SKM-1 treated with dmso at 0.1 percent for 144 hours (cell line): ENCODE results near the gene PSENEN.
A peak's percentile ranks its signal among the peaks of the same experiment; 100 is the strongest.

Source experiments
- DNase-seq: peaks from one replicate; lab custom pipeline; 2025; ENCODE audit not compliant: unreplicated experiment; lab: John Stamatoyannopoulos, UW

Gene PSENEN, protein sequence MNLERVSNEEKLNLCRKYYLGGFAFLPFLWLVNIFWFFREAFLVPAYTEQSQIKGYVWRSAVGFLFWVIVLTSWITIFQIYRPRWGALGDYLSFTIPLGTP

DNA sequence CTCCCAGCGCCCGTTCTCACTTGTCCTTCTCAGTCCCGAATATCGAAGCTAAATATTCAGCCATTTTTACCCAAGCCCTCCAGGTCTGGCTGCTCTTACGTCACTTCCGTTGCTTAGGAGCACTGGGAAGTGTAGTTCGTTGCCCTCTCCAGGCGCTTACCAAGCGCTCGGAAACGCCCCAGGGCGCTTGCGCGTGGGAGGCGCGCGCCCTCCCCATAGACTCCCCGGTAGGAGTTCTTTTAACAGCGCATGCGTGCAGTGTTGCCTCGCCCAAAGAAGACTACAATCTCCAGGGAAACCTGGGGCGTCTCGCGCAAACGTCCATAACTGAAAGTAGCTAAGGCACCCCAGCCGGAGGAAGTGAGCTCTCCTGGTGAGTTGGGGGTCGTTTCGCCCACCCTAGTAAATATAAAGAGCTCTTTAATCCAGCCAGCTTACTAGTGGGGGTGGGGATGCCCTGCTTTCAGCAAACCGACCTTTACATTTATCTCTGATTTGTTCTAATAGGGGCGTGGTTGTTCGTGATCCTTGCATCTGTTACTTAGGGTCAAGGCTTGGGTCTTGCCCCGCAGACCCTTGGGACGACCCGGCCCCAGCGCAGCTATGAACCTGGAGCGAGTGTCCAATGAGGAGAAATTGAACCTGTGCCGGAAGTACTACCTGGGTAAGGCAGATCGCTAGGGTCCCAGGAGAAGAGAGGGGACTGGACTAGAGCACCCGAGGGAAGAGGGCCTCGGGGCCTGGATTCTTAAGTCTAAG, at the start of gene PSENEN, which contains the start of gene U2AF1L4:
PSENEN (plus strand) TSS at position 324 of the 759 bp plus-strand sequence; CDS start at position 604, 280 bp downstream.
U2AF1L4 (minus strand) TSS at position 91 of the 759 bp plus-strand sequence; CDS start at position 64, 27 bp downstream.
- DNase-seq = peak; percentile 99

DNA sequence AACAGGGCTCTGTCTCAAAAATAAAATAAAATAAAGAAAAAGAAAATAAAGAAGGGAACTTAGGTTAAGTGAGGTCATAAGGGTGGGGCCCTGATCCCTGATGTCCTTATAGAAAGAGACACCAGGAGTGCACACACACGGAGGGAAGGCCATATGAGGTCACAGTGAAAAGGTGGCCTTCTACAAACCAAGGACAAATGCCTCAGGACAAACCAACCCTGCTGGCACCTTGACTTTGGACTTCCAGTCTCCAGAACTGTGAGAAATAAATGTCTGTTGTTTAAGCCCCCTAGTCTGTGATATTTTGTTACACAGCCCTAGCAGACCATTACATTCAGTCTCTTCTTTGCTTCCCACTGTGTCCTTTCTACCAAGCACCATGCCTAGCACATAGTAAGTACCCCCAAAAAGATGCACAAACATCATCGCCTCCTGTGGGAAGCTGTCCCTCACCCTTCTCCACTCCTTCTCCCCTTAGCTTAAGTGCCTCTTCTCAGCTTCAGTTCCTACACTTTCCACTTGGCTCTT, 49.5 kb upstream of the PSENEN start:
- no peak for DNase-seq

DNA sequence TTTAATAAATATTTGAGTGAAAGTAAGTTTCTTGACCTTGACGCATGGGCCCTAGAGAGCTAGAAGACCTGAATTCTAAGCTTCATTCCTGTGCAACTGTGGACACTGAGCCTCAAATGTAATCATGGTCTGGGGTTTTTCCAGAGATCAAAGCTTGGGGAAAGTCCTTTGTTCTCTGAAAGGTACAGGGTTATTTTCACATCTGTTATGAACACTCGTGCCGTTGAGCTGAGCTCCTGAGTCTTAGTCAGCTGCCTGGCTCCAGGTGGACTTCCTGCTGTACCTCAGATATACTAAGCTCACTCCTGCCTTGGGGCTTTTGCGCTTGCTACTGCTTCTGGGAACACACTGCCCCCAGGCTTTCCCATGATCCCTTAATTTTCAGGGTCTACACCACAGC, 48.6 kb upstream of the PSENEN start:
- DNase-seq = no peak

DNA sequence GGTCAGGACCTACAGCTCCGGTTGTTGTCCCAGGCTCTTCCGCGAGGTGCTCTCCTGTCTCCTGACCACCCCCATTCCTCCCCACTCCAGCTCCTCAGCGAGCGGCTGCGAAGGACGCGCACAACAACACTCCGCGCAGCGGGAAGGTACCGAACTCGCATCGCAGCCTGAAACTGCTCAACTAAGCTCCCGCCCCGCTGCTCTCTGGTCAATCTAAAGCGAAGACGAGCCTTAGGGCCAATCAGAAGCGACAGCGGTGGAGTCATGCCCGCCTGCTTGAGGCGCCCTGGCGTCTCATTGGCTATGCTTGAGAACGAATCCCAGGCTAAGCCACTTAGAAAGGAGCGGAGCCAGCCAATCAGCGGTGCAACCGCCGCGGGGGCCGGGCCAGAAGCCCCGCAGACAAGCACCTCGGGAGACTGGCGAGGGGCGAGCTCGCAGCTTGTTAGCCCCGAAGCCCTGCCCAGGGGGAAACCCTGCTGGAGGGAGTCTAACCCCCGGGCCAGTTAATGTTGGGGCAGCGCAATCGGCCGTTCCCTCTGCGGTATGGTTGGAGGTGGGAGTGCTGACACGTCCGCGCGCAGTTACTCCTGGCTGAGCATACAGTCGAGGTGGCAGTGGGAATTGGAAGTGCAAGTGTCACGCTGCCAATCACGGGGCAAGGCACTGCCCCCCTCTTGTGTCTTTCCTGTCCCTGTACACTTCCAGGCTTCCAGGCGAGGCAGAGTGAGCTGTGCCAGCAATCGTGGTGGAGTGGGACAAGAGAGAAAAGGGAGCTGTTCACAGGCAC, 43.0 kb upstream of the PSENEN start:
- peak; percentile 96 for DNase-seq

DNA sequence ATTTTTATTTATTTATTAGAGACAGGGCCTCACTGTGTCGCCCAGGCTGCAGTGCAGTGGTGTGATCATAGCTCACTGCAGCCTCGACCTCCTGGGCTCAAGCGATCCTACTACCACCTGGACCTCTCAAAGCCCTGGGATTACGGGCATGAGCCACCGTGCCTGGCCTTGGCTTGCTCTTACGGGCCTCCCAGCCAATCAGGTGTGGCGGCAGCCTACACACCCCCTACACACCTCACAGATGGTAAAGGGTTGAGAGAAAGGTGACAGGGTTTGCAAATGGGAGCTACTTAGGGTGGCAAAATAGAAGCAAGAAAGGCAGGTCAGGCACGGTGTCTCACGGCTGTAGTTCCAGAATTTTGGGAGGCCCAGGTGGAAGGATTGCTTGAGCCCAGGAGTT, 42.1 kb upstream of the PSENEN start:
- DNase-seq = no peak

DNA sequence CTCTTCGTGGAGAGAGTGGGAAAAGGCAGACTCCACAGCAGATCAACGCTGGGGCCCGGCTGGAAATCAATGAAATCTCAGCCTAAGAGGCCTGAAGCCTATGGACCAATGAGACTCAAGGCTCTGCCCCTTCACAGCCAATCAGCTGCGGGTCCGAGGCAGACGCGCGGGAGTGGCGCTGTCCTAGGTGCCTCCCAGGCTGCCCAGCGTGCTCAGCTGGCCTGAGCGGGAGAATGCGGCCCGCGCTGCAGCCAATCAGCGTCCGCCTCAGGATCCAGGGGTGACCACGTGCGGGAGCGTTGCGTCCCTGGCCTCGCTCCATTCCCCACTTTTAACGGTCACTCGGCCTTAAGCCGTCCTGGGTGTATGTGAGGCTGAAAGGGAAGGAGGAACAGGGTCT, 41.2 kb upstream of the PSENEN start, which contains the start of gene ZBTB32:
ZBTB32 (plus strand) TSS at position 341 of the 400 bp plus-strand sequence. CDS start 10,069 bp downstream, outside the sequence.
- no peak for DNase-seq

DNA sequence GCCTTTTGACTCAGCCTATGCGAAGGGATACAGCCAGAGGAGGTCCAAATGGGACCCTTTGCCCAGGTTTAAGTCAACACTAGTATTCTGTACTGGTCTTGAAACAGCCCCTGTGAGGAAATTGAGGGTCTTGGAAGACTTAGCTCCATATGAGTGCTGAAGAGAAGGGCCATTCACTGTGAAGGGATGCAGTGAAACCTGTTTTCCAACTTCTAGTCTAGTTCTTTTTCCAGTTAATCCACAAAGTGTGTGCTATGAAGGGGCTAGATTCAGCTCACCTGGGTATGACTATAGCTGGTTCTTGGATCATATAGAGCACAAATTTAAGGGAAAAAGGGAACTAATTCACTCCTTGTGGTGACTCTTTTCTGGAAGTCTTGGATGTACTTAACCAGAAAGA, 37.1 kb upstream of the PSENEN start:
- no peak for DNase-seq

DNA sequence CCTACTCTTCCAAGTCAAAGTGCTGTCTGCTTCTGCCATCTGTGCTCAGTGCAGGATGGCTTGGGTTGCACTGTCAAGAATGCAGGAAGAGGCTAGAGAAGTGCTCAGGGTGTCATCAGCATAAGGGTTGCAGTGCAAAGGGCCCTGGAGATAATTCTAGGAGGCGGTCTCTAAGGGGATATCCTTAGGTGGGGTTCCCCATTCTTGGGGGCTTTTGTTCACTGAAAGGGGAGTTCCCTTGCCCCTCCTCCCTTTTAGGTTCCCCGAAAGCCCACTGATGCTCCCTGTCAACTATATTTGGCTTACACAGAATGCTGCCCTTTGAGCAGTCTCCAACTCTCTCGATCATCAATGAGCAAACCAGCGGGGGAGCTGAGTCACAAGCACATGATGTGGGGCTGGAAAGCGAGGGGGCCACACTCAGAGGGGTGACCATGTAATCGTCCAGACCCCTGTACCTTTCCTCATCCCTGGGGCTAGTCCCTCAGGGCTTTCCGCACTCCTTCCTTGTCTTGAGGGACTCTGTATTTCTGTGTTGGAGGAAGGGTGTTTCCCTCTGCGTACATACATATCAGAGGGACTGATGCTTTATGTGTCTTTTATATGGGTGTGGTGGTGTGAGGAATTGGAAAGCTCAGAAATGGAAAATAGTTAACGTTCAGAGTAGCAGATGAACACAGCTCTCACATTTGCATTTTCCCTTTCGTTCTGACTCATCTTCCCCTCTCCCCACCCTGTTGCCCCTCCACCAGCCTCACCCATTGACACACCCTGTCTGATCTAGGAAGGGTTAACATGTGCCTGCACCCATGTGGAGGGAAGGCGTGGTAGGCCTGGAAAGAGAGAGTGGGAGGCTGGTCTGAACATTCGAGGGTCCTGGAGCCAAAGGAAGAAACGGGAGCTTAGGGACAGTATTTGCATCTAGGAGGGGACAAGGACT, 34.4 kb upstream of the PSENEN start:
- no peak for DNase-seq

DNA sequence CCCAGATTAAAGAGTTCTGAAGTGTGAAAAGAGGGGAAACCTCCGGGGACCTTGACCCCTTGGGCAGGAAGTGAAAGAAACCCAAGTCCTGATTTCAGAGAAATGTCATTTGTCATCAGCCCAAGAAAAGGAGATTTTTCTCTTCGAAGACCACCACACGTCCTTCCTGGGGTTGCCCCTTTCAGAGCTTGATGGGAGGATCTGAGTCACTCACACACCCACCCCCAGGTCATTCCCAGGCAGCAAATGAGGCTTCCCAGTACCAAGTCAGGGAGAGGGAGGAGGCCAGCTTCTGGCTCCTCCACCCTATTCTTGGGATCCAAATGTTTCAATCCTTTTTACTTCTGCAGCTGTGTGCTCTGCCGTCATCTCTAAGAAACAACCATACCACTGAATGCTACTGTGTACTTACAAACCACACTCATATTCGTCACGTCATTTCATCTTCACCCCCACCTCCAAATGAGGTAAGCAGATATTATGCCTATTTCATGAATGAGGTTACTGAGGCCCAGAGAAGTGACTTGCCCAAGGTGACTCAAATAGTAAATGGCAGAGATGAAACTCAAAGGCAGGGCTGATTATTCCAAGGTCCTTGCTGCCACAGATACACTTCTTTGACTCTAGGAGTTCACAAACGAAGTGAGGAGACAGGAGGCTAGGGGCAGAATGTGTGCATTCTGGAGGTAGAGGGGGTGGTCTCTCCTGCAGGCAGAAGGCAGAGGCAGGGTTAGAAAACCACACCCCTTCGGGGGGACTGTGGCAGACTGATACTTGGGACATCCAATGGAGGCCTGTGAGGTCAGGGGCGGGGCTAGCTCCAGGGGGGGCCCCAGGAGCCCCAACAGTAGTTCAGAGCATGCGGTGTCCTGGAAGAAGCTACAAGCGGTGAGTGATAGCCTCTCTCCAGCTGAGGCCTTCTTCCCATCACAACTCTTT, 32.6 kb upstream of the PSENEN start:
- no peak for DNase-seq

DNA sequence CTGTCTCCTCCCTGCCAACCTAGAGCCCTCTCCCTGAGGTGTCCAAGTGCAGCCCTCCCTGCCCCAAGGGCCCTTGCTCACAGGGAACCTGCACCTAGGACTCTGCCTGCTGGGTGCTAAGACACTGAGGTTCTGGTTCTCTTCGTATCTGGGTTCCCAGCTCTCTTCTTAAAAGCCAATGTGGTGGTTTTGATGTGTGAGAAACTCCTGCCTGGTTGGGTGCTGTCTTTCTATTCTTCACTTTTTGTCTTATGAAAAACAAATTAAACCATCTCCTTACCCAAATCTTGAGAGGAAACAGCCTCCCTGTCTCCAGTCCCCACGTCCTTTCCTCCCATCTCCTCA, 32.0 kb upstream of the PSENEN start:
- DNase-seq = no peak

DNA sequence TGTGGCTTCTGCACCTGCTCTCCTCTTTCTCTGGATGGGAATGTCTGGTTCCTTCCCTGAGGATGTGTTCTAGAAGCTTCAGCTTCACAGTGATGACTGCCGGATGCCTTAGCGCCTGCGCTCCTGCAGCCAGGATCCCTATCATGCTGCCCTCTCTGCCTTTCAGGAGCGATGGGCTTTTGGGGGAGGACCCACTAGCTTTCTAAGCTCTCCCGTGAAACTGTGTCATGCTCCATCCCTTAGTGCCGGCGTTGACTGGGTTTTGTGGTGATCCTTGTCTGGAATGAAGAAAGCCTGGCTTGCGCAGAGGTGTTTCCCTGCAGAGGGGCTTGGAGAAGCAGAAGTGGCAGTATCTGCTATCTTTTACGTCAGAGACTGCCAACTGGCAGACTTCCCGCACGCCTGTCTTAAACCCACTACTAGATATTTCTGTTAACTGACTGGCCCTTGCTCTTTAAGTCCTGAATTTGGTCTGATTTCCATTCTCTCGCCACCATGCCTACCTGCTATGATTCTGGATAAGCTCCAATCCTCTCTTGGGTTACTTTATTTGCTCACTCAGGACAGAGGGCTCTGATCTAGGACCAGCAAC, 31.5 kb upstream of the PSENEN start:
- no peak for DNase-seq

DNA sequence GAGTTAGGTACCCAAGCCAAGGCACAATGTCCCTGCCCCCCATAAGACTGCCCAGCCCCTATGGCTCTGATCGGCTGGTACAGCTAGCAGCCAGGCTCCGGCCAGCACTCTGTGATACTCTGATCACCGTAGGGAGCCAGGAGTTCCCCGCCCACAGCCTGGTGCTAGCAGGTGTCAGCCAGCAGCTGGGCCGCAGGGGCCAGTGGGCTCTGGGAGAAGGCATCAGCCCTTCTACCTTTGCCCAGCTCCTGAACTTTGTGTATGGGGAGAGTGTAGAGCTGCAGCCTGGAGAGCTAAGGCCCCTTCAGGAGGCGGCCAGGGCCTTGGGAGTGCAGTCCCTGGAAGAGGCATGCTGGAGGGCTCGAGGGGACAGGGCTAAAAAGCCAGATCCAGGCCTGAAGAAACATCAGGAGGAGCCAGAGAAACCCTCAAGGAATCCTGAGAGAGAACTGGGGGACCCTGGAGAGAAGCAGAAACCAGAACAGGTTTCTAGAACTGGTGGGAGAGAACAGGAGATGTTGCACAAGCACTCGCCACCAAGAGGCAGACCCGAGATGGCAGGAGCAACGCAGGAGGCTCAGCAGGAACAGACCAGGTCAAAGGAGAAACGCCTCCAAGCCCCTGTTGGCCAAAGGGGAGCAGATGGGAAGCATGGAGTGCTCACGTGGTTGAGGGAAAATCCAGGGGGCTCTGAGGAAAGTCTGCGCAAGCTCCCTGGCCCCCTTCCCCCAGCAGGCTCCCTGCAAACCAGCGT, 30.7 kb upstream of the PSENEN start:
- no peak for DNase-seq

DNA sequence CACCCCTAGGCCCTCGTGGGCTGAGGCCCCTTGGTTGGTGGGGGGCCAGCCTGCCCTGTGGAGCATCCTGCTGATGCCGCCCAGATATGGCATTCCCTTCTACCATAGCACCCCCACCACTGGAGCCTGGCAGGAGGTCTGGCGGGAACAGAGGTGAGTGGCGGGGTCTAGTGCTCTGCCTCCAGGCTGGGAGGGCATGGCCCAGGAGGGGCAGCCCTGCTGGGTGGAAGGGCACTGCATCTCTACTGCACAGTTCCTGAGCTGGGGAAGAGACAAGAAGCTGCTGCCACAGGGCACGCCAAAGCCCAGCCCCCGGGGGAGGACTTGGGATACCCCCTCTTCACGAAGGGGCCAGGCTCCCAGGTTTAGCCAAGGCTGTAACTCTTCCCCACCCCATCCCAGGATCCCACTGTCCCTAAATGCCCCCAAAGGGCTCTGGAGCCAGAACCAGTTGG, 30.1 kb upstream of the PSENEN start:
- no peak for DNase-seq

DNA sequence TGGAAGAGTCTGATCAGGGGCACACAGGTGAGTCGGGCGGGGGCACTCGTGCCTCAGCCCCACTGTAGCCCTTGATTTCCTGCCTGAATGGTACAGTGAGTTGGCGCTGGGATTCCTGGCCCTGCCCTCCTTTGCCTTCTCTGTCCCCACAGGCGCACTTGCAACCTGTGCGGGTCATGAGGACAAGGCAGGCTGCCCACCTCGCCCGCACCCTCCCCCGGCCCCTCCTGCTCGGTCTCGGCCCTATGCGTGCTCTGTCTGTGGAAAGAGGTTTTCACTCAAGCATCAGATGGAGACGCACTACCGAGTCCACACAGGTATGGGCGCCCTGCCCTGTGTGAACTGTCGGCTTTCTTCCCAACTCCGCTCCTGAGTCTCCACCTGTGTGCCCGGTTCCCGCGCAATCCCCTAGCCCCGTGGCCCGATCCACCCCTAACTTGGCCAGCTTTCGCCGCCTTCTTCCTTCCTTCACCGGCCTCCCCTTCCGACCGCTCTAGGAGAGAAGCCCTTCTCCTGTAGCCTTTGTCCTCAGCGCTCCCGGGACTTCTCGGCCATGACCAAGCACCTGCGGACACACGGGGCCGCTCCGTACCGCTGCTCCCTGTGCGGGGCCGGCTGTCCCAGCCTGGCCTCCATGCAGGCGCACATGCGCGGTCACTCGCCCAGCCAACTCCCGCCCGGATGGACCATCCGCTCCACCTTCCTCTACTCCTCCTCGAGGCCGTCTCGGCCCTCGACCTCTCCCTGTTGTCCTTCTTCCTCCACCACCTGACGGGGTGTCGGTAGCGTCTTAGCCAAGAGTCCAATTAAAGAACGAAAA, 29.3 kb upstream of the PSENEN start:
- DNase-seq = no peak

DNA sequence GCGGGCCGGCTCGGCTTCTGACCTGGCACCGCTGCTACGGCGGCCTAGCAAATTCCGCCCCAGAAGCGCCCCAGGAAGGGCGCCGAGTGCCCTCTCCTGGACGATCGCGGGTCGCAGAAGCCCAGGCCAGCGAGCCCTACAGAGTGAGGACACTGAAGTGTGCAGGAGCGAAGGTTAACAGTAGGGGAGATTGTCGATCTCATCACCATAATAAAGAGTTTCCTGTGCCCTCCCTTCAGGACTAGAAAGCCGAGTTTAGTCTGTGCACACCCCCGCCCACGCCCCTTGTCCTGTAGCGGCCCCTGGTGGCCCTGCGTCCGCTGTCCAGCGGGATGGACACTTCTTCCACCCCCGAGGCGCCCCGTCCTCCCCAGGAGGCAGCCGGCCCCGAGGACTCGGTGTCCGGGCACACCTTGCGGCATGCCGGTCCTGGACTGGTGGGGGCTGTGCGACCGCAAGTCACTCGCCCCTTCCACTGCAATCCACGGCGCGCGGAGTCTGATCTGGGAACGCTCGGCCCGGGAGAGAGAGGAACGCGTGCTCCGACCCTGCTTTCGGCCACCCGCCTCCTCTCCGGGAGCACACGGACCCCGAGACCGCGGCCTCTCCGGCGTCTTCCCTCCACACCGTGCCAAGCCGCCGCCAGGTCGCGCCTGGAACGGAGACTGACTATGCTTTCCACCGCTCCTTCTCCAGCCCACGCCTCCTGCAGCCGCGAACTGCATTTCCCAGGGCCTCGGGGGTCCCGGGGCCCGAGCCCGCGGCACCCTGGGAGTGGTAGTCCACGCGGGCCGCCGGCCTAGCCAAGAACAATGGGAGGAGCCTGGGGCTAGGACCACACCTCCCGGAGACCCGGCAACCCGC, 28.4 kb upstream of the PSENEN start:
- peak; percentile 96 for DNase-seq

DNA sequence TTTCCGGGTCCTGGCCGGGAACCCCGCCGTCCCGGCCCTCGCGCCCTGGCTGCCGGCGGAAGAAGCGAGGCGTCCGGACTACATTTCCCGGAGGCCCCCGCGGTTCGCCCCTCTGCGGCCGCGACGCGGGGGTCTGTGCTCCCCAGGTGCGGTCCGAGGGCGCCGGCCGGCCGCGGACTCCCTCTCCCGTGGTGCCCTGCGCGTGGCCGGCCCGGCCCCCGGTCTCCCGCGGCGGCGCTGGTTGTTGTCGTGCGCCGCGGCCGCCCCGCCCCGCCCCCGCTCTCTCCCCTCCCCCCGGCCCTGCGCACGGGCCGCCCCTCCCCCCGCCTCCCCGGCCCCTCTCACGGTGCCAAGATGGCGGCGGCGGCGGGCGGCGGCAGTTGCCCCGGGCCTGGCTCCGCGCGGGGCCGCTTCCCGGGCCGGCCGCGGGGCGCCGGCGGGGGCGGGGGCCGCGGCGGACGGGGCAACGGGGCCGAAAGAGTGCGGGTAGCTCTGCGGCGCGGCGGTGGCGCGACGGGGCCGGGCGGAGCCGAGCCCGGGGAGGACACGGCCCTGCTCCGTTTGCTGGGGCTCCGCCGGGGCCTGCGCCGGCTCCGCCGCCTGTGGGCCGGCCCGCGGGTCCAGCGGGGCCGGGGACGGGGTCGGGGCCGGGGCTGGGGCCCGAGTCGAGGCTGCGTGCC, 27.6 kb upstream of the PSENEN start, which contains the start of gene KMT2B:
KMT2B (plus strand) TSS at position 339 of the 680 bp plus-strand sequence; CDS start at position 355, 16 bp downstream.
- no peak for DNase-seq
